ENCODE data around the gene SUGT1.

The SUGT1 gene

DNA sequence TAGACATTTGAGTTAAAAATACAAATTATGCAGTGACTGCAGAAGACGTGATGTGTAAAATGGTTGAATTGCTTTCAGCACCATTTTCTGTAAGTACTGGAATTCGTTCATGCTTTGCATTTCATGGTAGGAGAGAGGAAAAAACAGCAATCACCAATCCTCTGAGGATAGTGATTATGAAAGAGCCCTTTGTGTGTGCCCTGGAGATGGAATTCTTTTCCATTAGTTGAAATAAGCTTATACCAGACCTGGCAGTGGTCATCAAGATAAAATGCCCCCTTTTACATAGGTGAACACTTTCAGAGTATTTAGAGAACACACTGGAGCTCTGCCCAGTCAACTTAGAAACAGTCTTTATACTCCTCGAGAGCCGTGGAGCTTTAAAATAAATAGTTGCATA lies 85.3 kb downstream of the SUGT1 start:
- H3K27ac ChIP-seq, result no peak overlapping the region
- no peak for TF ChIP-seq CTCF (IDR thresholded peaks at IDR 0.05; ENCODE audit: low read depth, low read length)
- no peaks in the 10 kb centered on the region for H3K9me3 ChIP-seq (ENCODE audit: severe bottlenecking)
- no peaks in the 10 kb centered on the region for H3K27me3 ChIP-seq (ENCODE audit: insufficient read depth, low read depth, severe bottlenecking)
- no peak for DNase-seq
- H3K4me3 ChIP-seq (ENCODE audit: low read depth, low read length), result no peak overlapping the region
- H3K36me3 ChIP-seq, result no peaks in the 10 kb centered on the region

DNA sequence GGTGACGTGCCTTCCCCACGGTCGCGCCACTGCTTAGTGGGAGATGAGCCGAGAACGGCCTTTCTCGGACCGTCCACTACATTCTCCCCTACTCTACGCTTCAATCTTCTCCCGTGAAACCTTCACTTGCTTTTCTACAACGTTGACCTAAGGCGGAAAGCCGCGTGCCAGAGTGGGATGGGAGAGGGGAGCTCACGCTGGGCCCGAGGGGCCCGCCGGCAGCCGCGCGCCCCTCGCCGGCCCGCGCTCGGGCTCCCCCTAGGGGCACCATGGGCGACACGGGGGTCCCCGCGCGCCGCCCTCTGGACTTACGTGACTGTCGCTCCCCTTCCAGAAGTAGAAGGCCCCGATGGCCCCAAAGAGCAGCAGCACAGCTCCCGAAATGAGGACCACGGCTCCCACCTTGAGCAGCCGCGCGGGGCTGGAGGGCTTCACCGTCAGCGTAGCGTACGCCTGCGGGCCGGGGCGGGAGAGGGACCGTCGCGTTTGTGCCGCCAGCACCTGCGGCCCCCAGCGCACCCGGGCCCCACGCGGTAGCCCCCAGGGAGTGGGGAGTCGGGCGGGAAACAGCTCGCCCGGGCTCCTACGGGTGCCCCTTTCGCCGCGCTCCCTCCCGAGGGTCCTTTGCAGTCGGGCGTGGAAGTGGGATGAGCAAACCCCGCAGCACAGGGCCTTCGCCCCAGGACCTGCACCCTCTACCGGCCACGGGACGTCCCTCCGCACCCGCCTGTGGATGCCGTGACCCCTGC lies 86.3 kb downstream of the SUGT1 start:
- TF ChIP-seq CTCF (IDR thresholded peaks at IDR 0.05; ENCODE audit: low read depth, low read length), result no peak
- Histone ChIP-seq H3K4me3 (ENCODE audit: low read depth, low read length) (no peak overlapping the region), H3K27ac (no peak overlapping the region), H3K9me3 (ENCODE audit: severe bottlenecking) (no peaks in the 10 kb centered on the region), H3K36me3 (no peaks in the 10 kb centered on the region), H3K27me3 (ENCODE audit: insufficient read depth, low read depth, severe bottlenecking) (no peaks in the 10 kb centered on the region)
- DNase-seq, result no peak

DNA sequence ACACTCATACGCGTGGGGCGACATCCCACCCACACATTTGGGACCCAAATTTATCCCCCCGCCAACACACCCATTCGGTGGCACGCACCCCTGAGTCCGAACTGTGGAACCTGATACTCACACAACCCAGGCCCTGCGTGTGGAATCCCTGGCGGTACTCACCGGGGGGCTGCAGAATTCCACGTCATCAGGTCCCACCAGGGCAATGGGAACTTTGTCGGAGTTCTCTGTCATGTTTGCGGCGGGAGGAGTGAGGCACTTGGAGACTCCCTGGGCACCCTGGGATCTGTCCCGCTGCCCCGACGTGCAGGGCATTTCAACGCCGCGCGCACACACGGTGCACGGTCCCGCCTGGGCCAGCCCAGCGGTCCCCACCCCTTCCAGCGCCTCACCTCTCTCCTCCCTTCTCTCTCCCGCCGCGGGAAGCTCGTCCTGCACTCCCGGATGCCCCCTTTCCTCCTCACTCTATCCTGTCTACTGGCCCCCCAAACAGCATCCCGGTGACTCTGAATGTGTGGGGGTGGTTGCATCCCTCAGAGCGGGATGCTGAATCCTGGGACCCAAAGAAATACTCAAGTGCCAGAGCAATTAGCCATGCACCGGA lies 86.9 kb downstream of the SUGT1 start, which contains the start of gene CNMD:
CNMD (minus strand) TSS at position 353 of the 604 bp plus-strand sequence; CDS start at position 234, 119 bp downstream.
- no peaks in the 10 kb centered on the region for H3K27me3 ChIP-seq (ENCODE audit: insufficient read depth, low read depth, severe bottlenecking)
- H3K4me3 ChIP-seq (ENCODE audit: low read depth, low read length), result no peak within 1 kb of the TSS
- no peak for DNase-seq
- no peak within 1 kb of the TSS for H3K27ac ChIP-seq
- no peaks in the 10 kb centered on the region for H3K36me3 ChIP-seq
- H3K9me3 ChIP-seq (ENCODE audit: severe bottlenecking), result no peaks in the 10 kb centered on the region
- no peak for TF ChIP-seq CTCF (IDR thresholded peaks at IDR 0.05; ENCODE audit: low read depth, low read length)

- TF ChIP-seq CTCF (IDR thresholded peaks at IDR 0.05; ENCODE audit: low read depth, low read length), result no peak
- no peak for DNase-seq
- H3K36me3 ChIP-seq, result no peaks in the 10 kb centered on the region
These were observed 90.9 kb downstream of the SUGT1 start for GRCh38 chr13:52743569-52743968.

GRCh38 chr13:52743988-52744387 lies 91.4 kb downstream of the SUGT1 start:
- Histone ChIP-seq H3K27me3 (ENCODE audit: insufficient read depth, low read depth, severe bottlenecking) (no peaks in the 10 kb centered on the region), H3K36me3 (no peaks in the 10 kb centered on the region), H3K27ac (no peak overlapping the region), H3K4me3 (ENCODE audit: low read depth, low read length) (no peak overlapping the region), H3K9me3 (ENCODE audit: severe bottlenecking) (no peaks in the 10 kb centered on the region)
- TF ChIP-seq CTCF (IDR thresholded peaks at IDR 0.05; ENCODE audit: low read depth, low read length), result no peak
- no peak for DNase-seq

More at GRCh38 chr13:52743569-52743968, 90.9 kb downstream of the SUGT1 start:
- H3K27me3 ChIP-seq (ENCODE audit: insufficient read depth, low read depth, severe bottlenecking), result no peaks in the 10 kb centered on the region
- H3K27ac ChIP-seq, result no peak overlapping the region
- H3K4me3 ChIP-seq (ENCODE audit: low read depth, low read length), result no peak overlapping the region
- no peaks in the 10 kb centered on the region for H3K9me3 ChIP-seq (ENCODE audit: severe bottlenecking)
